ENCODE results near the gene CDH11.

Gene CDH11

DNA sequence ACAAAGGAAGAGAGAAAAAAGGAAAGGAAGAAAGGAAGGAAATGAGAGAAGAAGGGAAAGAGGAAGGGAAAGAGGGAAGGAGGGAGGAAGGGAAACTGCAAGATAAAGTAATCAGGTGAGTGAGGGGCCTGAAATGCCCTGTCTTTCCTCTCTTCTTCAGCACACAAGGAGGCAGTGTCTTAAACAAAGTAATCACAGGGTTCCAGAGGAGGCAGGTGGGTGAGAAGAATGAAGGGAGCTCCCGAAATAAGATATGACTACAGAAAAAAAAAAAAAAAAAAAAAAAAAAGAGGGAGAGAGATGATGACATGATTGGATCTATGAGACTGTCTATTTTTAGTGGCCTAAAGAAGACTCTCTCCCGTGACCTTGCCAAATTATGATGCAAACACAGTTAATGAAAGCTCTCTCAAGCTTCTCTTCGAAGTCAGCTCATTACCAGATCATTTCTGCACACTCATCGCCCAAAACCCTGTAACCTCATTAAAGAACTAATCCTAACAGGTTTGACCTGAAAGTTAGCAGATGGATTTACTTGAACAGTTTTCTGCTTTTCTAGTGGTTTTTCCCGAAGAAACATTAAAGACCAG lies 53.6 kb downstream of the CDH11 start:
- DNase-seq, result no peak

DNA sequence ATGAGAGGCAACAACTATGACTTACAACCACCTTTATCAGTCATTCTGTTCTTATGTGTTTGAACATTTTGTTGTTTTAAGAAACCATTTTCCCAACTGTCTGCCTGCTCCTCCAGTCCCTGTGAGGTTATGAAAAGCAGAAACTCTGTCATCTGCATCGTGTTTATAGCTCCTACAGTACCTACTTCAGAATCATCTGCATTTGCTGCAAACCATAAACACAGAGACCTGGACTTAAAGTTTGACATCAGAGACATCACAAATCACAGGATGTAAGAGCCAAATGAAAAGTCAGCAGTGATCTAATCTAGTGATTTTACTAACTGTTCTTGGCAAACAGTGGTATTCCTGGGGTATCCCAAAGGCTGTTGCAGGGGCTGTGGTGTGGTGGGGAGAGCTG lies 55.2 kb downstream of the CDH11 start:
- no peak for DNase-seq

DNA sequence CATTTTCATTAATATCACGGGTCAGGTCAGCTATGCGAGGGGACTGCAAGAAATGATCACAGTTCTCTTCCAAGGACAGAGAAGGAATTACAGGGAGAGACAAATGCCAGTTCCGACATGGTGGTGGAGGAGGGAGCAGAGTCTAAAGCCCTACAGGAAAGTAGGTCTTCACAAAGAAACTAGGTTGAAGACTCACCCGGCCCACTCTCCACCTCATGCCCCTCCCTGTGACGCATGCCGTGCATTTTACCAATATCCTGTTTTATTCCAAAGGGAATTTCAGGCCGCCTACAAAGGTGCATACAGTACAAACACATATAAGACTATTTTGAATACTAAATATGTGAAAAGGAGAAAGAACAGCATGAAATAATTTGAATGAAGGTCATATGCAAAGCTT lies 56.8 kb downstream of the CDH11 start:
- no peak for DNase-seq

DNA sequence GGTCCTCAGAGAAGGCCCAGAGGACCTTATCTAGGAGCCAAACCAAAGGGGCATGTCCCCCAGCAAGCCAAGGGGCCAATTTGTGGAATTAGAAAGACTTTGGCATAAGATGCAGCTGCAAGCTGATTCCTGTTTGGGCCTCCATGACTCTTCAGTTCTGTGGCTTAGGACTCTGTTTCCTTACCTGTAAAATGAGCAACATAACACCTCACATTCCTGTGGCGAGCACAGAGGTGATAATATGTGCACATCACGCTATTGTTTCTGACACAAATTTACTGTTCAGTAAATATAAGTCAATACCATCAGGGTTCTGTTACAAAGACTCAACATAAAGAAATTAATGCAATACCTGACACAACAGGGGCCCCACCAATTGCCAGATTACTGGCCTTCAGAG lies 57.7 kb downstream of the CDH11 start:
- DNase-seq, result no peak

DNA sequence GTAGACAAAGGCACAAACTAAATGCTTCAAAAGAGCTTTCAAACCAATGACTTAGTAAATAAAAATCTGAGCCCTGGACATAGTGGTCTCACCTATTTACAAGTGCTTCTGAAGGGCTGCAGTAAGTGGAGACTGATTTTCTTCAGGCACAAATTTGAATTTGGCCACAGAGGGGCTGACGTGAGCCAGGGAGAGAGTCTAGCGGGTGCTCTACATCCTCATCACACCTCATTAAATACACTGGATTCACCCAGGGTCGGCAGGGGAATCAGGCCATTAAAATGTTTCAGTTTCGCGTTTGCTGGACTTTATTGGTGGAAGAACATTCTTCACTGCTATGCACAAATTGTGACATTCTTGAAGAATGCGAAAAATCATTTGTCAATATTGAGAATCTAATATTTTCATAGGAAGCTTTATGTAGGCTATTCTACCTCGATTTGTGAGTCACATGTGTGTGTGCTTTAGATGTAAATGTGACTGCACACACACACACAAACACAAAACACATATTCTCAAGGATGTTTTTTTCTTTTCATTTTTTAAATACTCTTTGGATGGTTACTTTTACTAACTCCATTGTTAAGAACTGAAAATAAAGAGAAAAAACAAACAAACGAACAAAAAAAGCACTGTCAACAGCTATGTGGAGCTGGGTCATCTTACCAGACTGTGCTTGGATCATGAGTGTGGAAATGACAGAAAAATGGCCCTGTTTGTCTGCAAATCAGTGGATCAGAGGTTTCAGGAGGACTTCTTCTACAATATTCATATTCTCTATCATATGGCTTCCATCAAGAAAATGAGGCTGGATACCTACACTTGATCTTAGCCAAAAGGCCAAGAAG lies 58.9 kb downstream of the CDH11 start:
- DNase-seq, result no peak

DNA sequence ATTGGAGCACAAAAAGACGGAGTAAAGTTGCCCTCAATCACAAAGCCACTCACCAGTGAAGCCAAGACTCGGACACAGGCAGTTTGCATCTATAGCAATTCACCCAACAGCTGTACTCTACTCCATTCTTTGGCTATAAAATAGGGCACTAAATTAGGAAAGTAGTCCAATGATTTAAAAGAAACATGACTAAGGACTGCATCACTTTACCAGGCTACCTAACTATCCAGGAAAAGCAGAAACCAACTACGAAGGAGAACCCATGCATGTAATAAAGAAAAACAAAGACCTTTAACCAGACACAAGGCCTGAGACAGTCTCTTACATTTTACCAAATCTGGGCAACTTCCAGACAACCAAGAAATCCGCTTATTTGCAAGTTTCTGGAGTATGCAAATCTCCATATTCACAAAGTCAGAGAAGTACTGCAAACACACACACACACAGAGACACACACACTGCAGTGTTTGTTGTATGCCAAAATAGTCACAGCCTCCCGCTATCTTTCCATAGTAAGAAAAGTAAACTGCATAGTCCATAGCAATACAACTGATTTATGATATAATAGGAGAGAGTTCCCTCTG lies 59.8 kb downstream of the CDH11 start:
- no peak for DNase-seq

DNA sequence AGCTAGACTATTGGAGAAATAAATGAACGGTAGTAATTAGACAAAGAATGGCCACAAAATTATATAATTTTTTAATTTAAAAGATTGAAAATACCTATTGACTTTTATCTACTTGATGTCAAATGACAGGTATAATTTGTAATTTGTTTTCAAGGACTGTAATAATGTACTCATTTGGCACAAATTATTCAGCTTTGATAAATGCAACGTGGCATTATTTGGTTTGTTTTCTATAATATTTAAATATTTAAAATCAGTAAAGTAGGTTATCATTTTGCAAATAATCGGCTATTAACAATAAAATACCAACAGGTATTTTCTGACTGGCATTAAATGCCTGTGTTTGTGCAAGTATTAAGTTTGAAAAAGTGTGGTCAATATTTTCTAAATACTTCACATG lies 60.6 kb downstream of the CDH11 start:
- DNase-seq, result no peak

DNA sequence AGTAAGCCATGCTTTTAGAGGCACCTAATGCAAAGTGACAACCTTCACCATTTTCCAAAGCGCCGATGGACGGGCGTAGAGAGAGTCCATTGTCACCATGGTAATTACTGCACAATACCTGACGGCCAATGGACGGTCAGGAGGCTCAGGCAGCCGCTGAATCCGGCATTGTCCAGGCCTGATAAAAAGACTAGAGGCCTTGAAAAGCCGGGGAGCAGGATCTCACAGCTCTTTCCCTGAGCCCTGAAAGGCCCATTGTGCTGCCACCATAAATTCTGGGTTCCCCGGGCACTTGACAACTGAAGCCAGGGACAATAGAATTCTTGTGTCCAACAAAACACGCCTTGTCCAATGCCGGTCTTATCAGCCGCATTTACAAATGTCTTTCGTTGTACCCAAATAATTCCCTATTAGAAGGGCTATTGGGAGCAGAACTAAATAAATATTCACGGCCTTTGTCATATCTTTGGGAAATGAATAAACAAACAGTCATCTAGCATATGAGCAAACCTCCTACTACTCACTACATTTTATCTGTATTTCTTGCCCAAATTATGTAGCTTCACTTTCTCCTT lies 62.4 kb downstream of the CDH11 start:
- no peak for DNase-seq

DNA sequence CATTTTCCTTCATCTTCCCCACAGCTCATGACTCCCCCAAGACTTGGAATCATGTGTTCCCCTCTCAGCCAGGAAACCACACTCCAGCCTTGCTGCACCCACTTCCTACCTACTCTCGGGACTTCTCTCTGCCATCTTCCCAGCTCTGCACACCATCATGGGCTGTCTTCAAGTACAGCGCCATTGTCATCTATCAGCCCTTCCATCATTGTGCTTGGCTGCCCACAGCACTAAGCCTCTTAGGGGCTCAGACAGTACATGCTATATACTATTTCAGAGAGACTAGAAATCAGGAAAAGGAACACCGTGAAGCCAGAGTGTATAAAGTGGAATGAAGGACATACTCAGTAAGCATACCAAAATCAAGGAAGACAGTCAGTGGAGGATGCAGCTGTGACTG lies 64.7 kb downstream of the CDH11 start:
- no peak for DNase-seq

DNA sequence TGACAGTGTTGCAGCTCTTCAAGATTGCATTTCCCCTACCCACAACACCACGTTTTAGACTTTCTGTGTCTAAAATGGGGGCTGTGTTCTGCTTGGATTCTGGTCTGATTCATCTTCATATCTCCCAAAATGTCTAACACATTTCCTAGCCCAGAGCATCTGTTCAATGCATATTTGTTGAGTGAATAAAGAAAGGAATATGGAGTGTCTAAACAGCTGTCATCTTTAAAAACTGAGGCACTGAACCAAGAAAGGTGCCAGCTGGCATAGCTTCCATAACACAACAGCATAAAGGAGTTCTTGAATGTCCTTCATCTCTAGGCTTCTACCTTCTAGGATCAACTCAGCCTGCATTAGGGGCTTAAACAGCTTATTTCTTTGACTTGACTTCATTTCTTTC lies 67.4 kb downstream of the CDH11 start:
- no peak for DNase-seq

DNA sequence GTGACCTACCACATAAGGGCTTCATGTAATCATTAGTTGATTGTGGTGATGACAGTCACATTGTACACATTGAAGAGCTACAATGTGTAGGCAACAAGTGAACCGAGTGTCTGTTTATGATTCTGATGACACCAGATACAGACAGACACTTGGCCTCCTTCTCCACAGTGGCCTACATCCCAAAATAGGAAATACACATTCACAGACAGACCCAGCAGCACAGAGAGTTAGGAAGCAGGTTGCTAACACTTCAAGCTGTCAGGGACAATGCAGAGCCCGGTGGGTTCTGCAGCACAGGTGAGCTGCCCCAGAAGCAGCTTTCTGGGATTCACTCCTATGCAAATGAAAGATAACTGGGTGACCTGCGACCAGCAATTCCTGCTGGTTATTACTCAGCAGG lies 72.2 kb downstream of the CDH11 start:
- DNase-seq, result no peak

DNA sequence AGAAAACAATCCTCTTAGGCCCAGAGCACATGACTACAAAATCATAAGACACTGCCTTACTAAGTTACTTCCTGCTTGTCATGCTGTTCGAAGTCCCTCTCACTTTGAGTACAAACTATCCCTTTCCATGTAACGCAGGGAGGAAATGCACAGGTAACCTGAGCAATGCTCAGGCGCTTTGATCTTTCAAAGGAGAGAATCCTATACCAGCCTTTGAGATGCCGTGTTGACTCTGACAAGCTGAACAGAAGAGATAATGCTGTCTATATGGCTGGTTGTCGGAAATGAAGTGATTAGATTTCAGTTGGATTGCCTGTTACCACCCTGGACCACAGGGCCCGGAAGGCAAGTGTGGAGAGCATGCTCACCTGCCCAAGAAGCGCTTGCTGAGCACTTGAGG lies 75.9 kb downstream of the CDH11 start:
- DNase-seq, result no peak

DNA sequence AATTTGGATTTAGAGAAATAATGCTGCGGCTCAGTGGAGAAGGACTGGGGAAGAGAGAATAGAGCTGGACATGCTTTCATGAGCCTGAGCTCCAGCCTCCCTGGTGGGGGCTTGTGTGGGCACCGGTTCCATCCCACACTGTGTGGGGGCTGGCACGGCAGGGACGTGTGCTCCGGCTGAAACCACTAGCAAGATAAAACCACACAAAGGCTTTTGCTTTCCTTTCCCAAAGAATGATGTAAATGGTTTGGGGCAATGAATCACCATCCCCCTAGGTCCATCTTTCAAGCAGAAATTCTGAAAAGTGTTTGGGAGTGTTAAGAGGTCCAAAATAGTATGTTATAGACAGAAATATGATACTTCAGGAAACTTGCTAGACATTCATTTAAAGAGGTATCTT lies 77.0 kb downstream of the CDH11 start:
- DNase-seq, result no peak

DNA sequence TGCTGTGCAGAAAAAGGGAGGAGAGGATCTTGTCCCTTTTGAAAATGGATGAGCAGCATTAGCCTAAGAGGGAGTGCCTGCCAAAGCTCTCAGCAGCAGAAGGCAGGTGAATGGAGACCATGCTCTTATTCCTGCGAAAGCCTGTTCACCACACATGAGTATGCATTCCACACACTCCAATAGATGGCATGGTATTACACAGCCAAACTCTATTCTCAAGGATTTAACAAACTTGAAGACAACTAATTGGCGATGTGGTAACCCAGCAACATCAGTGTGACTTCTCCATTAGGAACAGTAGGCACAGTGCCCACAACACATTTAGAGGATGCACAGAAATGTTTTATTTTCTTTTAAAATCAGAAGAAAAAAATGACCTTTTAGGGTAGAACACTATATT lies 77.8 kb downstream of the CDH11 start:
- no peak for DNase-seq

DNA sequence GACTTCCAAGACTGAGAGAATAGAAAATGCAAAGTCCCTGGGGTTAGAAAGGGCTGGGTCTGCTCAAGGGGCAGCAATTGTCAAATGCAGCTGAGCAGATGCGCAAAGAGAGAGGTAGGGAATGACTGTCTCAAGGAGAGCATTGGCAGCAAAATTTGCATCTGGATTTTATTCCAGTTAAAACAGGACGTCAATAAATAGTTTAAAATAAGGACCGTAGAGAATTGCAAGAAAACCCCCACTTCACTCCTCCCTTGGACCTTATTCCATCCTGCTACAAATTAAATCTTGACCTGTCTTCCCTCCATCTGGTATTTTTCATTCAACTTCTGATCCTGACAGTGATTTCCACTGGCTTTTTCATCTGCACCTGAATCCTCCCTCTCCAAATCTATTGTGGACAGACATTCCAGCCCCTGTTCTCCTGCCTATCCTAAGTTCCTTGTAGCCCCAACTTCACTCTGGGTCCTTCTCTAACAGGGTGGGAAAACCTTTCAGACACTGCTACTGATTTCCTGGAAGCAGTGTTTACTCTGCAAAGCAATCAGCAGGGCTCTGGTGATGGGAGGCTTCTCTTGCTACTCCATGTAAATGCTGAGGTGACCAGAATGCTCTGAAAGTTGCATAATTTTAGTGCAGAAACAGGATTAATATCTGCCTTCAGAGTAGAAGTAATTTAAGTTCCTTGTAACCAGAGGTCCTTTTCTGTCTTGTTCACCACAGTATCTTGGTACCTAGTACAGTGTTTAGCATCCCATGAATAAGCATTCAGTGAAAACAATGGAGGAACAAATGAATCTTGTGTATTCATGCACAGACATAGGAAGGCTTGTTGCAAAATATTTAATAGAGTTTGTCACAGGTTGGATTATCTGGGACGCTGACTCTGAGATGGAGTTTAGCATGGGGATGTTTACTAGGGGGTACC lies 79.2 kb downstream of the CDH11 start:
- no peak for DNase-seq

DNA sequence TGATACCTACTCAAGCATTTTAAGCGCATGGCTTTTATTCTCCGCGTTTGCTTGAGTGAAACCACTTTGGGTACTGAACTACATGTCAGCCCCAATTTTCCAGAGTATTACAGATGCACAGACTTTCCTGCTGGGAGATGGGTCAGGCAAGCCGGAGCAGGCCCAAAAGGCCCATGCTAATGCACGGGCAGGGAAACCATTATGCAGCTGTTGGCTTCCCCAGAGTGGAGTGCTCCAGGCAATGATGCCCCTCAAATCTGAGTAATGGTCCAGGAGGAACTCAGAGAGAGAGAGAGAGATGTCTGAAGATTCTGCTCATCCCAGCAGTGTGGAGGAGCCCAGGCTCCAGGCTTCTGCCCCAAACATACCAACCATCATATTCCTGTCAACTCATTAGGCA lies 80.2 kb downstream of the CDH11 start:
- no peak for DNase-seq

DNA sequence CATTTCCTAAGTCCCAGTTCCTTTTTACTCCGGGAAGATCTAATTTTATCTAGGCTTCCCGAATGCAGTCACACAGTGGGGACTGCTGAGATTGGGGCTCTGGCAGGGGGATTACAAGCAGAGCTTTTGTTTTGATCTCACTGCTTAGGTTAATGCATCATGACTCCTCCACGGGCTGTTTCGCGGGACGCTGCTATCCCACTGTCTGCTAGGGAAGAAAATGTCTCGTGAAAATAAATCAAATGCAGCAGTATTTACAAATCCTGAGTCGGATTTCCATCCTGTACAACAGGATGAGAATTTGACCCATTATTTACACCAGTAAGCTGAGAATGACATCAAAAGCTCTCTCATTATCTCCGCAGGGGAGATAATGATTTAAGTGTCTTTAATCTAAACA lies 83.8 kb downstream of the CDH11 start:
- no peak for DNase-seq

DNA sequence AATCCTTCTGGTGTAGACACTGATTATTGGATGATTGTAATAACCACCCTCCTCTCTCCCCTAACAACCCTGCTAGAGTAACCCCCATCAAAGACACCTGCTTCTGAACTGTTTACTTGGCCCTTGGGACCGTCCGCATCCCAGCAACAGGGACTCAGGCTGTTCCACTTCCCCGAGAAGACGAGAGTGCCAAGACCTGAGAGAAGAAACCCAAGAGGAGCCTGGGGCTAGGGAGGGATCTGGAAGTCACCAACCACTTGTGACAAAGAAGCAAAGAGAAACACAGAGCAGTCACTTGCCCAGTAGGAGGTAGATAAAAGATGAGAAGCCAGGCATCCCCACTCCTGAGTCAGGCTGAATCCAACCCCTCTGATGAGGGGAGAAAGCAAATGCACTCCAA lies 84.3 kb downstream of the CDH11 start:
- DNase-seq, result no peak

DNA sequence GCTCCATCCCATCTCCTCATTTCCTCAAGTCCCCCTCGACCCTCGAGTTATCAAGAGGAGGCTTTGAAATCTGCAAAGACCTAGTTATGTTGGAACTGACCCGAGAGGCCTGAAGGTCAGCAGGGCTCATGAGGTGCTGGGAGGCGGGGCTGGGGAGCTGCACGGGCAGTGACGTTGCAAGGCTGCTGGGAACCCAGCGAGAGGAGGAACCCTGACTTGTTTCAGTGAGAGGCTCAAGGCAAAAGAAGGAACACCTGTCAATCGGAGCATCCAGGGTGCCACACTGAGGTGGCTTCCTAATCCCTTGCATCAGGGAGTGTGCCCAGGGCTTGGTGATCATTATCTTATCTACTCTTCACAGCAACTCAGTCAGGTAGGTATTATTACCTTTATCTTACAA lies 86.9 kb downstream of the CDH11 start:
- DNase-seq, result no peak

DNA sequence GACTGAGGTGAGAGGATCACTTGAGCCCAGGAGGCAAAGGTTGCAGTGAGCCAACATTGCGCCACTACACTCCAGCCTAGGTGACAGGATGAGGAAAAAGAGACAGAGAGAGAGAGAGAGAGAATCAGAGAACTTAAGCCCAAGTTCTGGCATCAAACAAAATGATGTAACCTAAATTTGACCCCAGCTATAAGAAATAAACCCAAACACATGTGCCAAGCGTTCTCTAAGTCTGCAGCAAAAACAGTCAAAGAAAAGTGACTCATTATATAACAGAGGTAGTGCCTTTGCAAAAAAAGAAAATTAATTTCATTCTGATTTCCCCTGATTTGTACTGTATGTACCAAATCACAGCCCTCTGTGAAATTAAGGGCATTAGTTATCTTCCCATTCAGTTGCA lies 89.5 kb downstream of the CDH11 start:
- no peak for DNase-seq

DNA sequence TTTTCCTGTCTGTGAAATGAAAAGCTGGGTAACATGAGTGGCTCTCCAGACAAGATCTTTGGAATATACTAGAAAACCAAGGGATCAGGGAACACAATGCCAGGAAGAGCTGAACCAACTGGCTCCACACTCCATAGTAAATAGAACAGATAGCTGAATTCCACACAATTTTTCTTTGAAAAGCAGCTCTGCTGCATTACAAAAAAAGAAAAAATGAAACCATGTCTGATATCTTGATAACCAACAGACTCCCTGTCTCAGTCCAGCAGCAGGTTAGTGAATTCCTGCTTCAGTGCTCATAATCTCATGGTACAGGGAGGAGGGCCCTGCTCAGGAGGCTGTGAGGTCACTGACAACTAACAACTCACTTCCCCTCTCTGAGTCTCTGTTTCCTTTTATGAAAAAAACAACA lies 97.1 kb downstream of the CDH11 start:
- no peak for DNase-seq

DNA sequence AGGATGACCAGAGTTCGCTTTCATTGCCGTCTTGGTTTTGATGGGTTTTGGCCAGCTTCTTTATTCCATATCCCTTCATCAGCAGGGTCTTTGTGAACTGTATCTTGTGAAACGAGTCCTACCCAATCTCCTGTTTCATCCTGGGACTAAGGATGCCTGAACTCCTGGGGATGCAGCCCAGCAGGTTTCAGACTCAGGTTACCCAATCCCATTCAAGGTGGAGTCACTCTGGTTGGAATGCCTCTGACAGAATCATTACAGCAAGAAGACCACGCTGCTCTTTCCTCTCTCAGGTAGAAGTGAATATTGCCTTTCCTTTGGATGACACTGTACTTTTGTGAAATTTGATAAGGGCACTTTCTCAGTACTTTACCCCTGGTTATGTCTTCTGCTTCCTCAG lies 98.1 kb downstream of the CDH11 start:
- DNase-seq, result no peak

Measured in activated CD4-positive, CD25-positive, alpha-beta regulatory T cell treated with anti-CD3 and anti-CD28 coated beads, Interleukin-2, amount 50 U/mL, for 72 hours (primary cell).